ENCODE data around the gene DMAC2. TPM values are rescaled to one million over a fixed set of nuclear protein-coding genes. Genes with fewer than 3 reads are reported as not detected.
A peak's percentile ranks its signal among the peaks of the same experiment; 100 is the strongest.
"Not testable (repeated sequence)": the region's sequence is repeated elsewhere in the genome, so short reads cannot be mapped to it uniquely, and the experiment has no call there.

DMAC2 gene
- total RNA-seq, 6 experiments from 2014 or later, result 18.9 to 30.5 (median 22.5) TPM

GRCh38 chr19:41436674-41436951 lies 3.1 kb downstream of the DMAC2 start:
- Histone ChIP-seq H3K27ac (no peak overlapping the region), H3K36me3 (no peaks in the 10 kb centered on the region), H3K9me3 (no peaks in the 10 kb centered on the region), H3K4me3 (no peak overlapping the region), H3K27me3 (no peaks in the 10 kb centered on the region), H3K4me1 (peaks cover 0 to 16% (median 6%) of the 10 kb centered on the region in 4 donors)
- TF ChIP-seq POLR2A (IDR thresholded peaks at IDR 0.05) (no peak), CTCF (IDR thresholded peaks at IDR 0.05) (no peak)
- intact Hi-C loops (cut with DNase I), result no loop called here
- ATAC-seq (no peak), DNase-seq (no peak)

- 95% methylated on average over 7 of the region's 19 CpGs for WGBS (ENCODE audit: insufficient coverage, low coverage, low lambda C conversion rate, missing lambda C conversion rate)
- no peaks in the 10 kb centered on the region for H3K9me3 ChIP-seq
- peaks cover 0 to 21% (median 8%) of the 10 kb centered on the region in 4 donors for H3K4me1 ChIP-seq
- DNase-seq, result peak in 2 of 3 donors; percentile 10 to 22
- intact Hi-C loops (cut with DNase I), result no loop called here
- H3K36me3 ChIP-seq, result no peaks in the 10 kb centered on the region
- ATAC-seq, result no peak
- no peaks in the 10 kb centered on the region for H3K27me3 ChIP-seq
- TF ChIP-seq POLR2A (IDR thresholded peaks at IDR 0.05), result no peak
- no peak for TF ChIP-seq CTCF (IDR thresholded peaks at IDR 0.05)
- no peak overlapping the region for H3K27ac ChIP-seq
- H3K4me3 ChIP-seq, result no peak overlapping the region
These were observed 3.6 kb downstream of the DMAC2 start for GRCh38 chr19:41435936-41436673.

- H3K36me3 ChIP-seq; H3K9me3 ChIP-seq; intact Hi-C loops (cut with DNase I); H3K4me3 ChIP-seq; ATAC-seq; H3K27me3 ChIP-seq; H3K27ac ChIP-seq: not testable (repeated sequence)
- DNase-seq, result peak in 2 of 3 donors; percentile 3 to 10
- no CpG with 5 or more reads among the region's 11 CpGs for WGBS (ENCODE audit: insufficient coverage, low coverage, low lambda C conversion rate, missing lambda C conversion rate)
- H3K4me1 ChIP-seq, result peaks cover 0 to 23% (median 8%) of the 10 kb centered on the region in 4 donors
These were observed 4.3 kb downstream of the DMAC2 start for GRCh38 chr19:41435376-41435775.

DNA sequence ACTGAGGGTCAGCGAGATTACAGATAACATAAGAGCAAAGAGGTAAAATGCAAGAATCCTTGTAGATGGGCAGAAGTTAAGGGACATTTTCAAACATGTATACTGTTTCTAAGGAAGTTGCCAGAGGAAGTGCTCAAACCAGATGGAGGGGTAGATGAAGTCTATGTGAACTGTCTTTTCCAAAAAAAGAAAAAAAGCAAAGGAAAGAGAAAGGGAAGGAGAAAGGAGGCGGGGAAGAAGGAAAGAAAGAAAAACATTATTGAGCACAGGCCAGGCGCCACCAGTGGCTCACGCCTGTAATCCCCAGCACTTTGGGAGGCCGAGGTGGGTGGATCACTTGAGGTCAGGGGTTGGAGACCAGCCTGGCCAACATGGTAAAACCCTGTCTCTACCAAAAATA lies 5.3 kb downstream of the DMAC2 start:
- 90% methylated on average over 2 of the region's 5 CpGs for WGBS (ENCODE audit: insufficient coverage, low coverage, low lambda C conversion rate, missing lambda C conversion rate)
- ATAC-seq, result no peak
- TF ChIP-seq CTCF (IDR thresholded peaks at IDR 0.05) (no peak), POLR2A (IDR thresholded peaks at IDR 0.05) (no peak)
- no peaks in the 10 kb centered on the region for H3K36me3 ChIP-seq
- H3K27ac ChIP-seq, result no peak overlapping the region
- H3K9me3 ChIP-seq, result no peaks in the 10 kb centered on the region
- no peaks in the 10 kb centered on the region for H3K27me3 ChIP-seq
- intact Hi-C loops (cut with DNase I), result no loop called here
- no peak overlapping the region for H3K4me3 ChIP-seq
- peaks cover 0 to 23% (median 8%) of the 10 kb centered on the region in 4 donors for H3K4me1 ChIP-seq
- peak in 2 of 3 donors; percentile 3 to 5 for DNase-seq

DNA sequence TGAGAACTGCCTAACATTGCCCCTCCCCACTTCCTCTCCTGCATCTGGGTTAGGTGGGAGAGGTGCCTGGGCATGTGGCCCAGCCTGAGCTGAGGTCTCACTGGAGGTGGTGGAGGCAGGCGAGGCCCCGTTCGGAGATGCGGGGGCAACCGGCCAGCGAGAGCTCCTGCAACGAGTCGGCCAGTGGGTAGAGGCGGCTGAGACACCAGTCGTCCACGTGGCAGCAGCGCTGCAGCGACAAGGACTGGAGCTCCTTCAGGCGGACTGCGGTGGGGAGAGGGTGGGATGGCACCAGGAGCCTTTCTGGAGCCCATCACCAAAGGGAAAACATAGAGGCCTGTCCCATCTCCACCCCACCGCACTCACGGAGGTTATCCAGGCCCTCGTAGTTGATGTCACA lies 6.5 kb downstream of the DMAC2 start:
- no CpG with 5 or more reads among the region's 18 CpGs for WGBS (ENCODE audit: insufficient coverage, low coverage, low lambda C conversion rate, missing lambda C conversion rate)
- no peaks in the 10 kb centered on the region for H3K36me3 ChIP-seq
- H3K4me3 ChIP-seq, result no peak overlapping the region
- intact Hi-C loops (cut with DNase I), result no loop called here
- H3K4me1 ChIP-seq, result peaks cover 0 to 15% (median 5%) of the 10 kb centered on the region in 4 donors
- H3K9me3 ChIP-seq, result no peaks in the 10 kb centered on the region
- H3K27ac ChIP-seq, result no peak overlapping the region
- no peak for ATAC-seq
- DNase-seq, result peak in 1 of 3 donors; percentile 16
- TF ChIP-seq CTCF (IDR thresholded peaks at IDR 0.05) (no peak), POLR2A (IDR thresholded peaks at IDR 0.05) (no peak)
- H3K27me3 ChIP-seq, result no peaks in the 10 kb centered on the region

Data from right lobe of liver (tissue), 6 donors.